Activated CD8-positive, alpha-beta T cell treated with anti-CD3 and anti-CD28 coated beads, Interleukin-2, amount 10 ng/mL, durations not matched to agents 7 days and 5 days (primary cell): ENCODE measurements around the gene OTOP2. TPM values are rescaled to one million over a fixed set of nuclear protein-coding genes. Genes with fewer than 3 reads are reported as not detected.
"Not testable (repeated sequence)": the region's sequence is repeated elsewhere in the genome, so short reads cannot be mapped to it uniquely, and the experiment has no call there.

Source experiments
- ATAC-seq: fragments of 150-1000 bp; cut with Tn5 transposase; one replicate; pipeline ENCODE4 v1.10.0; 2021; ENCODE audit warnings: moderate library complexity
- CTCF ChIA-PET: fragments of 350-600 bp; sonication (Branson Sonifier 250); formaldehyde crosslinking; loops from one replicate; lab custom pipeline; 2021; ENCODE audit warnings: antibody characterized with exemption; lab: Charles Lee
- POLR2A ChIA-PET: fragments of 350-600 bp; sonication (Branson Sonifier 250); formaldehyde crosslinking; loops from one replicate; lab custom pipeline; 2021; ENCODE audit warnings: antibody characterized with exemption; lab: Charles Lee
- DNase-seq: peaks from one replicate; pipeline ENCODE4 v3.0.0-alpha.2; 2020
- H3K27ac Mint-ChIP-seq: one replicate; pipeline ENCODE4 v1.8.0; 2021; ENCODE audit warnings: mild to moderate bottlenecking, mixed read lengths
- H3K27me3 Mint-ChIP-seq: one replicate; pipeline ENCODE4 v1.8.0; 2021; ENCODE audit warnings: low read depth, mixed read lengths
- H3K36me3 Mint-ChIP-seq: one replicate; pipeline ENCODE4 v1.8.0; 2021; ENCODE audit warnings: low read depth, mixed read lengths
- H3K4me1 Mint-ChIP-seq: one replicate; pipeline ENCODE4 v1.8.0; 2021; ENCODE audit warnings: low read depth, mixed read lengths
- H3K4me3 Mint-ChIP-seq: one replicate; pipeline ENCODE4 v1.8.0; 2021; ENCODE audit warnings: mild to moderate bottlenecking, mixed read lengths
- H3K9me3 Mint-ChIP-seq: one replicate; pipeline ENCODE4 v1.8.0; 2022; ENCODE audit warnings: mixed read lengths; ENCODE audit not compliant: insufficient read depth
- total RNA-seq, 2 experiments: library from RNA; stranded (reverse); gene quantifications; one replicate each; pipeline ENCODE4 v1.2.3, GENCODE V29; 2021

Gene OTOP2
- total RNA-seq, 2 experiments from 2014 or later, result not detected

- H3K4me3 Mint-ChIP-seq, result peak overlapping the region; percentile 74
- H3K36me3 Mint-ChIP-seq, result no peaks in the 10 kb centered on the region
- ChIA-PET CTCF (no interaction called here), POLR2A (no interaction called here)
- ATAC-seq, result peak; percentile 12
- peaks cover 35% of the 10 kb centered on the region for H3K27me3 Mint-ChIP-seq
- DNase-seq, result no peak
- H3K4me1 Mint-ChIP-seq, result peaks cover 15% of the 10 kb centered on the region
- H3K27ac Mint-ChIP-seq, result peak overlapping the region; percentile 70
- no peaks in the 10 kb centered on the region for H3K9me3 Mint-ChIP-seq
These were observed 57.4 kb downstream of the OTOP2 start for GRCh38 chr17:74981318-74981978.

- POLR2A ChIA-PET, result interaction anchor here (0.7 to 3.7 kb wide), 2 partner anchors 11 to 30 kb away, joined by 3 to 13 read pairs; partner anchors contain the start of gene MRPL58
- H3K9me3 Mint-ChIP-seq, result no peaks in the 10 kb centered on the region
- peaks cover 22% of the 10 kb centered on the region for H3K4me1 Mint-ChIP-seq
- ATAC-seq (peak; percentile 93), DNase-seq (peak; percentile 82)
- H3K27ac Mint-ChIP-seq, result peak overlapping the region; percentile 70
- peak overlapping the region; percentile 74 for H3K4me3 Mint-ChIP-seq
- H3K36me3 Mint-ChIP-seq, result no peaks in the 10 kb centered on the region
- CTCF ChIA-PET, result interaction anchor here (1.2 kb wide), 1 partner anchor 29 kb away, joined by 4 read pairs; no protein-coding TSS in a partner anchor
- H3K27me3 Mint-ChIP-seq, result peaks cover 40% of the 10 kb centered on the region
These were observed 58.0 kb downstream of the OTOP2 start for GRCh38 chr17:74981979-74982662.

- ChIA-PET POLR2A (interaction anchor here (0.6 to 3.7 kb wide), 3 partner anchors 11 to 30 kb away, joined by 3 to 13 read pairs (median 3); partner anchors contain the start of gene MRPL58), CTCF (interaction anchor here (1.0 to 1.3 kb wide), 3 partner anchors 22 to 30 kb away, joined by 3 to 7 read pairs (median 4); partner anchors contain the start of gene MRPL58)
- not testable (repeated sequence) for H3K36me3 Mint-ChIP-seq, ATAC-seq, H3K27ac Mint-ChIP-seq, DNase-seq, H3K9me3 Mint-ChIP-seq
- Mint-ChIP-seq H3K4me1 (peaks cover 24% of the 10 kb centered on the region), H3K27me3 (peaks cover 41% of the 10 kb centered on the region), H3K4me3 (peak overlapping the region; percentile 74)
These were observed 58.7 kb downstream of the OTOP2 start for GRCh38 chr17:74982663-74983313.

Other genes with a start within 250 kb of the OTOP2 start
- not detected for gene CD300LF, start 211.3 kb upstream of the OTOP2 start, total RNA-seq
- gene RAB37, start 187.0 kb upstream of the OTOP2 start, total RNA-seq, result 10 to 100 TPM; 19.1 to 19.6 TPM
- gene NHERF1, start 175.6 kb upstream of the OTOP2 start, total RNA-seq, result 100 to 1,000 TPM; 286 to 296 TPM
- 10 to 100 TPM; 28.3 to 30.7 TPM for gene NAT9, start 147.9 kb upstream of the OTOP2 start, total RNA-seq
- gene GRIN2C, start 64.4 kb upstream of the OTOP2 start, total RNA-seq, result under 1 TPM; 0.18 to 0.21 TPM
- 10 to 100 TPM; 29.5 to 35.5 TPM for gene FDXR, start 51.3 kb upstream of the OTOP2 start, total RNA-seq
- gene FADS6, start 30.6 kb upstream of the OTOP2 start, total RNA-seq, result not detected
- gene USH1G, start 1.0 kb upstream of the OTOP2 start, total RNA-seq, result not detected
- not detected for gene OTOP3, start 11.6 kb downstream of the OTOP2 start, total RNA-seq
- under 1 TPM; 0.18 to 0.55 TPM for gene HID1, start 48.5 kb downstream of the OTOP2 start, total RNA-seq
- gene CDR2L, start 63.4 kb downstream of the OTOP2 start, total RNA-seq, result under 1 TPM; 0.13 to 0.18 TPM
- gene MRPL58, start 88.4 kb downstream of the OTOP2 start, total RNA-seq, result 10 to 100 TPM; 45.1 to 45.8 TPM
- 100 to 1,000 TPM; 232 to 238 TPM for gene ATP5PD, start 122.7 kb downstream of the OTOP2 start, total RNA-seq
- 10 to 100 TPM; 15.6 to 19.4 TPM for gene KCTD2, start 123.0 kb downstream of the OTOP2 start, total RNA-seq
- 1 to 10 TPM; 4.6 to 5.4 TPM for gene SLC16A5, start 163.7 kb downstream of the OTOP2 start, total RNA-seq
- 10 to 100 TPM; 16.1 to 17.0 TPM for gene ARMC7, start 185.7 kb downstream of the OTOP2 start, total RNA-seq
- 10 to 100 TPM; 68.5 to 68.8 TPM for gene NT5C, start 207.5 kb downstream of the OTOP2 start, total RNA-seq
- gene JPT1, start 230.2 kb downstream of the OTOP2 start, total RNA-seq, result 100 to 1,000 TPM; 301 to 319 TPM